ENCODE data around the gene CD276. TPM values are rescaled to one million over a fixed set of nuclear protein-coding genes. Genes with fewer than 3 reads are reported as not detected.
A peak's percentile ranks its signal among the peaks of the same experiment; 100 is the strongest.

CD276 gene
- total RNA-seq, 1 donor from 2014 or later = 207 TPM

- Mint-ChIP-seq H3K36me3 (ENCODE audit: insufficient read depth) (peaks cover 16% of the 10 kb centered on the region), H3K9me3 (ENCODE audit: low read depth) (no peaks in the 10 kb centered on the region), H3K4me3 (ENCODE audit: low read depth) (no peak overlapping the region), H3K27ac (no peak overlapping the region), H3K4me1 (ENCODE audit: low read depth) (no peaks in the 10 kb centered on the region), H3K27me3 (no peaks in the 10 kb centered on the region)
- DNase-seq (ENCODE audit: low spot score, unreplicated experiment) = no peak
- no peak for TF ChIP-seq CTCF (IDR thresholded peaks at IDR 0.05; ENCODE audit: unreplicated experiment)
Measured at GRCh38 chr15:73711526-73711925, 27.3 kb downstream of the CD276 start.

GRCh38 chr15:73712107-73712506 lies 27.9 kb downstream of the CD276 start:
- Mint-ChIP-seq H3K27me3 (no peaks in the 10 kb centered on the region), H3K4me3 (ENCODE audit: low read depth) (no peak overlapping the region), H3K27ac (peak overlapping the region; percentile 71), H3K4me1 (ENCODE audit: low read depth) (no peaks in the 10 kb centered on the region), H3K9me3 (ENCODE audit: low read depth) (no peaks in the 10 kb centered on the region), H3K36me3 (ENCODE audit: insufficient read depth) (peaks cover 15% of the 10 kb centered on the region)
- no peak for TF ChIP-seq CTCF (IDR thresholded peaks at IDR 0.05; ENCODE audit: unreplicated experiment)
- no peak for DNase-seq (ENCODE audit: low spot score, unreplicated experiment)

GRCh38 chr15:73714695-73715301 lies 30.6 kb downstream of the CD276 start:
- no peak overlapping the region for H3K4me3 Mint-ChIP-seq (ENCODE audit: low read depth)
- peaks cover 1% of the 10 kb centered on the region for H3K4me1 Mint-ChIP-seq (ENCODE audit: low read depth)
- H3K36me3 Mint-ChIP-seq (ENCODE audit: insufficient read depth) = peaks cover 6% of the 10 kb centered on the region
- no peak for DNase-seq (ENCODE audit: low spot score, unreplicated experiment)
- H3K27me3 Mint-ChIP-seq = no peaks in the 10 kb centered on the region
- no peak overlapping the region for H3K27ac Mint-ChIP-seq
- no peak for TF ChIP-seq CTCF (IDR thresholded peaks at IDR 0.05; ENCODE audit: unreplicated experiment)
- no peaks in the 10 kb centered on the region for H3K9me3 Mint-ChIP-seq (ENCODE audit: low read depth)

GRCh38 chr15:73715417-73715816 lies 31.2 kb downstream of the CD276 start:
- no peaks in the 10 kb centered on the region for H3K9me3 Mint-ChIP-seq (ENCODE audit: low read depth)
- H3K27me3 Mint-ChIP-seq = no peaks in the 10 kb centered on the region
- DNase-seq (ENCODE audit: low spot score, unreplicated experiment) = no peak
- no peak for TF ChIP-seq CTCF (IDR thresholded peaks at IDR 0.05; ENCODE audit: unreplicated experiment)
- no peak overlapping the region for H3K27ac Mint-ChIP-seq
- peaks cover 6% of the 10 kb centered on the region for H3K36me3 Mint-ChIP-seq (ENCODE audit: insufficient read depth)
- no peak overlapping the region for H3K4me3 Mint-ChIP-seq (ENCODE audit: low read depth)
- peaks cover 1% of the 10 kb centered on the region for H3K4me1 Mint-ChIP-seq (ENCODE audit: low read depth)

- H3K4me3 Mint-ChIP-seq (ENCODE audit: low read depth) = no peak overlapping the region
- H3K36me3 Mint-ChIP-seq (ENCODE audit: insufficient read depth) = peaks cover 6% of the 10 kb centered on the region
- H3K27ac Mint-ChIP-seq = no peak overlapping the region
- H3K9me3 Mint-ChIP-seq (ENCODE audit: low read depth) = no peaks in the 10 kb centered on the region
- H3K4me1 Mint-ChIP-seq (ENCODE audit: low read depth) = peaks cover 1% of the 10 kb centered on the region
- no peak for DNase-seq (ENCODE audit: low spot score, unreplicated experiment)
- no peaks in the 10 kb centered on the region for H3K27me3 Mint-ChIP-seq
- TF ChIP-seq CTCF (IDR thresholded peaks at IDR 0.05; ENCODE audit: unreplicated experiment) = no peak
Measured at GRCh38 chr15:73716417-73716816, 32.2 kb downstream of the CD276 start.
